Chondrocyte (in vitro differentiated cells): ENCODE measurements around the gene CRIP1. TPM values are rescaled to one million over a fixed set of nuclear protein-coding genes. Genes with fewer than 3 reads are reported as not detected.
A peak's percentile ranks its signal among the peaks of the same experiment; 100 is the strongest.

Source experiments
- DNase-seq: peaks from one replicate; pipeline ENCODE4 v3.0.0; 2021; ENCODE audit warnings: mixed read lengths, low spot score
- H3K27ac Mint-ChIP-seq: one replicate; pipeline ENCODE4 v1.8.0; 2021; ENCODE audit warnings: mild to moderate bottlenecking, moderate library complexity, mixed read lengths; ENCODE audit not compliant: unreplicated experiment
- H3K27me3 Mint-ChIP-seq: 2 replicates; pipeline ENCODE4 v1.8.0; 2021; ENCODE audit warnings: low read depth, mixed read lengths
- H3K36me3 Mint-ChIP-seq: 2 replicates; pipeline ENCODE4 v1.8.0; 2021; ENCODE audit warnings: low read depth, mixed read lengths
- H3K4me1 Mint-ChIP-seq: 2 replicates; pipeline ENCODE4 v1.8.0; 2021; ENCODE audit warnings: low read depth, mild to moderate bottlenecking, mixed read lengths
- H3K4me3 Mint-ChIP-seq: one replicate; pipeline ENCODE4 v1.8.0; 2021; ENCODE audit warnings: mild to moderate bottlenecking, moderate library complexity, mixed read lengths; ENCODE audit not compliant: unreplicated experiment
- H3K9me3 Mint-ChIP-seq: 2 replicates; pipeline ENCODE4 v1.8.0; 2021; ENCODE audit warnings: low read depth, mixed read lengths
- CTCF ChIP-seq: fragments of 200-600 bp; sonication (generic); IDR thresholded peaks from 2 replicates; pipeline ENCODE4 v1.5.0; 2021; ENCODE audit warnings: antibody characterized with exemption, mild to moderate bottlenecking, moderate library complexity
- total RNA-seq: library from RNA; stranded (reverse); gene quantifications from 3 replicates; pipeline ENCODE4 v1.2.1, GENCODE V29; 2021

CRIP1 gene
- total RNA-seq, 1 donor from 2014 or later: 181 TPM

GRCh38 chr14:105530285-105531087 is 43.8 kb downstream of the CRIP1 start:
- Mint-ChIP-seq H3K27me3 (peaks cover 4% of the 10 kb centered on the region), H3K4me1 (peaks cover 5% of the 10 kb centered on the region), H3K4me3 (no peak overlapping the region), H3K27ac (no peak overlapping the region), H3K36me3 (no peaks in the 10 kb centered on the region), H3K9me3 (no peaks in the 10 kb centered on the region)
- no peak for TF ChIP-seq CTCF
- peak; percentile 80 for DNase-seq

DNA sequence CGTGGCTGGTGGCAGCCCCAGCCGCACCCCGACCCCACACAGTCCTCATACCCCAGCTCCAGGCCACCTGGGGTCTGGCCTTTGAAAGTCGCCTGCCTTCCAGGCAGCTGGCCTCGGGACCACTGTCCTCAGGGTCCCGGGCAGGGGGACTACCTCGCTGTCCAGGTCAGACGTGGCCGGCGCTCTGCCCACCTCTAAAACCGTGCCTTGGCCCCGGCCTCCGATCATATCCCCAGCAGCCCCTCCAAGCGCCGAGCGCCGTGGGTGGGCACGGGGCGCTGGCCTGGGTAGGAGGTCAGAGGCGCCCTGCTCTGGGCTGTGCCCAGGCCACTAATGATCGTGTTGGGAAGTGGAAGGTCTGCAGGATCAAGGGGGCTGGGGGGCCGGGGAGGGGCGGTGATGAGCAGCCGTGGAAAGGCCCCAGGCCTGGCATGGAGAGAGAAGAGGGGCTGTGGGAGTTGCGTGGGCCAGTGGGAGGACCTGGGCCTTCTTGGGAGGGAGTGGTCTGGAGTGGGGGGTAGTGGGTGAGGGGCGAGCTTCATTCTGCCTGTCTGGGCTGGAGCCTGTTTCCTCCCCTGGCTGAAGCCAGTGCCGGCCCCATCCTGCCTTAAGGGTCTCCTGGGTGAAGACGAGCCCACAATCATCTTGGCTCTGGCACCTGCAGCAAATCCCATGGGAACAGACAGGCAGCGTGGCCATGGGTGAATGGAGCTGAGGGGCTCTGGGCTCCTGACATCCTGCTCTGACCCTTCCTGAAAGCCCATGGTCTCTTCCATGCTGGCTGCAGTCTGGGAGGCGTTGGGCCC is 44.6 kb downstream of the CRIP1 start:
- Mint-ChIP-seq H3K9me3 (no peaks in the 10 kb centered on the region), H3K36me3 (no peaks in the 10 kb centered on the region), H3K4me1 (peaks cover 5% of the 10 kb centered on the region), H3K27me3 (peaks cover 4% of the 10 kb centered on the region), H3K4me3 (no peak overlapping the region), H3K27ac (no peak overlapping the region)
- DNase-seq: peak; percentile 86
- TF ChIP-seq CTCF: no peak

- TF ChIP-seq CTCF: no peak
- Mint-ChIP-seq H3K4me3 (peak overlapping the region; percentile 19), H3K27ac (no peak overlapping the region), H3K27me3 (peaks cover 9% of the 10 kb centered on the region), H3K4me1 (peaks cover 5% of the 10 kb centered on the region), H3K9me3 (no peaks in the 10 kb centered on the region), H3K36me3 (no peaks in the 10 kb centered on the region)
- peak; percentile 87 for DNase-seq
Observed at GRCh38 chr14:105531894-105532623, 45.4 kb downstream of the CRIP1 start.

DNA sequence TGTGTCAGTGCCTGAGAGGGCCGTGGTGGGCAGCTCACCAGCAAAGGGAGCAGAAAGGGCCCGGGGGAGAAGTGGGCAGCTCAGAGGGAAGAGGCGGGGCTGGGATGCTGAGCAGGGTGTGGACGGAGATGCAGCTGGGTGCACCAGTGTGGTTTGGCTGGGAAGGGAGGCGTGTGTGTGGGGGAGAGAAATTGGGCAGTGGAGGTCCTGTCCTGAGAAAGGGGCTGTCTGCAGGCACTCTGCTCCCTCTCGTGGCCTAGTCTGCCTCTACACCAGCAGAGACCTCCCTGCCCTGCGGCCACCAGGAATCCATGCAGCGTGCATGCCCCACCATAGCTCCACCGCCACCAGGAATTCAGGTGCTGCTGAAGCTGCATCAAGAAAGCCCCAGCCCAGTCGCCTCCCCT is 46.1 kb downstream of the CRIP1 start:
- peak; percentile 64 for TF ChIP-seq CTCF
- H3K36me3 Mint-ChIP-seq: no peaks in the 10 kb centered on the region
- H3K4me3 Mint-ChIP-seq: no peak overlapping the region
- no peak overlapping the region for H3K27ac Mint-ChIP-seq
- no peaks in the 10 kb centered on the region for H3K4me1 Mint-ChIP-seq
- peaks cover 12% of the 10 kb centered on the region for H3K27me3 Mint-ChIP-seq
- no peaks in the 10 kb centered on the region for H3K9me3 Mint-ChIP-seq
- peak; percentile 86 for DNase-seq

- Mint-ChIP-seq H3K4me3 (no peak overlapping the region), H3K27ac (no peak overlapping the region), H3K9me3 (no peaks in the 10 kb centered on the region), H3K36me3 (no peaks in the 10 kb centered on the region), H3K27me3 (peaks cover 12% of the 10 kb centered on the region), H3K4me1 (no peaks in the 10 kb centered on the region)
- TF ChIP-seq CTCF: no peak
- DNase-seq: peak; percentile 51
Observed at GRCh38 chr14:105533391-105533790, 46.7 kb downstream of the CRIP1 start.
